GM19324 (cell line): ENCODE results near the gene NT5DC3.
A peak's percentile ranks its signal among the peaks of the same experiment; 100 is the strongest.

Experiments
- ATAC-seq: cut with Tn5 transposase; IDR thresholded peaks from one replicate; pipeline ENCODE4 v1.9.1; 2021; ENCODE audit warnings: mild to moderate bottlenecking, moderate library complexity; ENCODE audit not compliant: unreplicated experiment, low FRiP score

NT5DC3 gene

DNA sequence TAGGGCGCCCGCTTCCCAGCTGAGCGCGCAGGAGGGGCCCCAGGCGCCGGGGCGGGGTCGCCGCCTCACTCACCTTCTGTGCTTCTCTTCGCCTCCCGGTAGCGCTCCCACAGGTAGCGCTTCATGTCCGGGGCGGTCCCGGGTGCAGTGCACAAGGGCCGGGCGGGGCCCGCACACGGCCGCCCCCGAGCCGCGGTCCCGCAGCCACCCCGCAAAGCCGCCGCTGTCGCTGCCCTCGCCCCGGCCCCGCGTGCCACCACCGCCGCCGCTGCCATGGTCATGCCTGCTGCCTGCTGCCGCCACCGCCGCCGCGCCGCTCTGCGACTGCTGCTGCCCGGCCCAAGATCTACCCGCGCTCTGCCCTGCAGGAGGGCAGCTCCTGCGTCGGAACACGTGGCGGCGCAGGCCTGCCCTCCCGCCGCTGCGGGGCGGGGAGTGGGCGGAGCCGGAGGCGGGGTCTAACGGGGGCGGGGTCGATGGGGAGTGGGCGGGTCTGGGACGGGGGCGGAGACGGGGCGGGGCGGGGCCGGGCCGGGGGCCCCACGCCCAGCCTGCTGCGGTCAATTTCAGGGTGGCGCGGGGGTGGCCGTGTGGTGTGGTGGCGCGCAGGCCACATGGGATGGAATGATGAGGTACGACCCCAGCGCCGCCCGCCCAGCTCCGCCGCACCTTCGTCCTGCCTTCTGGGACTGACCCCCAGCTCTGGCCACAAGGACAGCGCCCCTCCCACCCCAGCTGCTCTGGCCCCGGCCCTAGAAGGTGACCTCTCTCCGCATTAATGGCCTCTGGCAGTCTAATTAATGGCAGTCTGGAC lies at the start of gene NT5DC3:
TSS of gene NT5DC3 (minus strand) at position 359 of the 814 bp plus-strand sequence. CDS start at position 281, 78 bp downstream.
- peak; percentile 93 for ATAC-seq

- no peak for ATAC-seq
Observed at GRCh38 chr12:103887738-103888137, 46.7 kb upstream of the NT5DC3 start.

GRCh38 chr12:103886195-103886797 lies 45.3 kb upstream of the NT5DC3 start:
- no peak for ATAC-seq

- no peak for ATAC-seq
Observed at GRCh38 chr12:103884316-103884715, 43.3 kb upstream of the NT5DC3 start.

DNA sequence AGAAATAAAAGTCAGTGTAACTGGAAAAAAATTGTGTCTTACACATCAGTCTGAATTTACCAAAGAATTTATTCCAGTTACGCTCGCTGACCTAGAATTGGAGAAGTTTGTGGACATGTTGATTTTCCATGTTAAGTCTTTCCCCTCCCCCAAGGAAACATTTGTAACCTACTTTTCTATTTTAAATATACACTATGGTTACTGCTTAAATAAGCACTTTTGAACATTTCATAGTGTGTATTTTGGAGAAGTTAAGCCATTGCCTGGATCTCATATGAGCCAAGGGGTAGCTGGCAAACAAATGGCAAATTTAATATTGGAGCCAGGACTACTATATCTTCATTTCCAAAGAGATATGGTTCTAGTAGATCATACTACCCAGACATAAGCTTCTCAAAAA lies 42.9 kb upstream of the NT5DC3 start:
- ATAC-seq, result no peak

- no peak for ATAC-seq
Observed at GRCh38 chr12:103882861-103883596, 42.0 kb upstream of the NT5DC3 start.

GRCh38 chr12:103881261-103881660 lies 40.2 kb upstream of the NT5DC3 start:
- no peak for ATAC-seq

GRCh38 chr12:103880299-103881142 lies 39.5 kb upstream of the NT5DC3 start:
- no peak for ATAC-seq

- no peak for ATAC-seq
Observed at GRCh38 chr12:103879878-103880277, 38.8 kb upstream of the NT5DC3 start.

DNA sequence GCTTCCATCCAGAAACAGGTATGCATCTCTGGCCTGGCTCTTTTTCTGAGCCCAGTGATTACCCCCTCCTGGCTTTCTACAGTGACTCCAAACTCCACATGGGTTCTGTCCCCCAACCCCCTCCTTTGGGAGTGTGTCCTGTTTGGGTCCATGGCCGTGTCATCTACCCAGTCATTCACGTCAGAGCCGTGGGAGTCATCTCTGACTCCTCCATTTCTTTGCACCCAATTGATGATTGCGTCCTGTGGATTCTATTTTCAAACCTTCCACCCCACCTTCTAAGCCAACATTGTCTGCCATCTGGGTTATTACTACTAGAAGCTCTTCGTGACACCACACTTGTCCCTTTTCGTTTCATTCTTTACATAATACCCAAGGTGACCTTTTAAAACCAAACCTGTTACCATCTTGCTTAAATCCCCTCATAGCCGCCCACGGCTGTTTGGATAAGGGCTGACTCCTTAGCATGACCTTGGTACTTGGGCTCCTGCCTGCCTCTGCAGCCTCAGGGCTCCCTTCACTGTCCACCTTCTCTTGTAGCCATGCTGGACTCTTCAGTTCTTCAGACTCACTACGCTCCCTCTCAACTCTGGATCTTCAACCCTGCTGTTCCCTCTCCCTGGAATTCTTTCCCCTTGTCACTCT lies 38.1 kb upstream of the NT5DC3 start:
- no peak for ATAC-seq

GRCh38 chr12:103877934-103878510 lies 37.0 kb upstream of the NT5DC3 start:
- ATAC-seq, result no peak

DNA sequence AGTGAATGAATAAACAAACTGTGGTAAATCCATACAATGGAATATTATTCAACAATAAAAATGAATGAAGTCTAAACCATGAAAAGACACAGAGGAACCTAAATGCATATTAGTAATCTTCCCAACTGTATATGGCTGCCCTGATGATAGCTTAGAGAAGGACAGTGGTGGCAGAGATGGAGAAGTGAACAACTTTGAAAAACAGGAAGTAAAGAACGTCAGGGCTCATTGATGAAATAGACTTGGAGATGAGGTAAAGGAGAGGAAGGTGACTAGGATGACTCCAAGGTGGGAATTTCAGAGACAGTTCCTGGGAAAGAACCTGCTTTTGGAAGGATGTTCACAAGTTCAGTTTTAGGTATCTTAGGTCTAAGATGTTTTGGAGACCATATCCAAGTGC lies 36.3 kb upstream of the NT5DC3 start:
- no peak for ATAC-seq

DNA sequence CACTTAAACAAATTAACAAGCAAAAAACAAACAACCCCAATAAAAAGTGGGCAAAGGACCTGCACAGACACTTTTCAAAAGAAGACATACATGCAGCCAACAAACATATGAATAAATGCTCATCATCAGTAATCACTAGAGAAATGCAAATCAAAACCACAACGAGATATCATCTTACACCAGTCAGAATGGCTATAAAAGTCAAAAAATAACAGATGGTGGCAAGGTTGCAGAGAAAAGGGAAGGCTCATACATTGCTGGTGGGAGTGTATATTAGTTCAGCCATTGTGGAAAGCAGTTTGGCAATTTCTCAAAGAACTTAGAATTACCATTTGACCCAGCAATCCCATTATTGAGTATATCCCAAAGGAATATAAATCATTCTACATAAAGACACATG lies 34.6 kb upstream of the NT5DC3 start:
- no peak for ATAC-seq

DNA sequence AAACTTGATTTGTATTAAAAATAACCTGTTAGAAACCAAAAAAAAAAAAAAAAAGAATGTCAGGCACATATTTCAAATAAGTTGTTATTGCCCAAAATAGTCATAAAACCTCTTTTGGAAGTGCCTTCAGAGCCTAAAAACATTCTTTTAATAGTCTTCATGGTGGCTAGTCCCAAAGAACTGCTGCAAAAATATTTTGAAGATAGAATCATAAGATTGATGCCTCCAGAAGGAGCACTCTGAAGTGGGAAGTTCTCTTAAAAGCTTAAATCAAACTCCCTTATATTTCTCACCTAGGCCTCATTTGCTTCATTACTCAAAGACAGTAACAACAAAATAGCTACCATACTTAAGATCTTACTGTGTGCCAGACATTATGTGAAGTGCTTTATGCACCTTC lies 27.2 kb upstream of the NT5DC3 start:
- ATAC-seq, result no peak

DNA sequence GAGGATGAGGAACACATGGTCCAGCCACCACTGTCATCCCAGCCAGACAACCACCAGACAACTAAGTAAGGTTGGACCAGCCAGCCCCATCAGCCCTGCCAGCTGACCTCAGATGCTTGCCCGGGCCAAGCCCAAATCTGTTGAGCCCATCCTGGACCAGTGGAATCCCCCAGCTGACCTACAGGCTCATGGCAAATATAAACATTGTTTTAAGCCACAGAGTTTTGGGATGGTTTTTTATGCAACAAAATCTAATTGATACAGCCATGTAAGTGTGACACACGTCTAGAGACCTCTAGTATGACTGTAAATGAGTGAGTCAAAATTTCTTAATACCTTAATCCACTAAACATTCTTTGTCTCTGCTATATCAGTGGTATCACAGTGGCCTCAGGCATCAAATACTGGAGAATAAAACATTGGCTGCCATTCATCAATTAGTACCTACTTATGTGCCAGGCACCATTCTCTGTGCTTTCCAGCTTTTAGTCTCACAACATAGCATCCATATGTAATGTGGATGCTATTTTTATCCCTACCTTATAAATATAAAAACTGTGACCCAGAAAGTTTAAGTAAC lies 24.2 kb upstream of the NT5DC3 start:
- no peak for ATAC-seq

GRCh38 chr12:103864710-103865109 lies 23.7 kb upstream of the NT5DC3 start:
- no peak for ATAC-seq

GRCh38 chr12:103858953-103859601 lies 18.0 kb upstream of the NT5DC3 start:
- no peak for ATAC-seq

- ATAC-seq, result no peak
Observed at GRCh38 chr12:103858335-103858734, 17.3 kb upstream of the NT5DC3 start.

GRCh38 chr12:103857164-103857563 lies 16.1 kb upstream of the NT5DC3 start:
- no peak for ATAC-seq
